ENCODE measurements around the gene AP1S2.
A peak's percentile ranks its signal among the peaks of the same experiment; 100 is the strongest.

AP1S2 gene

DNA sequence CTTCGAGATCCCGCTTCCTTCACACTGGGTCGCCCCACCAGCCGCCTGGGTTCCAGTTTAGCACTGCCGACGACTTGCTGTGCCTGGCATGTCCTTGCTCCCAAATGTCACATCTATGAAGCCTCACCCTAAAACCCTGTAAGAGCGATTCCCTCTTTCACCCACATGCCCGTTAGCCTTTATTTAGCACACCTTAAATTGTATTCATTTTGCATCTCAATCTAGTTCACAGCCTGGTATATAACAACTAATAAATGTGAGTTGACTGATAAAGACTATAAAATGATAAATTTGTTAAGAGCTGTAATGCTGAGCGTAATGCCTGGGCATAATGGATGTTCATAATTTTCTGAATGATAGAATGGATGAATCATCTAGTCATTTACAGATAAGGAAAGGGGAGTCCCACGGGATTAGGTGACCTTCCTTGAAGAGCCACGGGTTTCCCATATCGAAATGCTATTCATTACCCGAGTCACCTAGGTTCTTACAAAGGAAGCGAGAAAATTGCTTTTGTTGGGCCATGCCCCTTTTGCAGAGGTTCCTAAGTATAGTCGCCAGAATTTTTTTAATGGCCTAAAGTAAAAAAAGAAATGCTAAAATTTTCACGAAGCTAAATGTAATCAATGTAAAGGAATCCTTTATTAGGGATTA, 1.1 kb upstream of the AP1S2 start:
- Histone ChIP-seq H3K27ac (ENCODE audit: low read depth, low read length) (peak overlapping the region; percentile 18; the same call in 1 of the 2 replicates), H3K27me3 (ENCODE audit: control insufficient read depth, insufficient read depth, low read length) (no peaks in the 10 kb centered on the region), H3K4me3 (ENCODE audit: low read depth, low read length) (peak overlapping the region; percentile 84), H3K36me3 (ENCODE audit: control insufficient read depth, insufficient read depth, low read length) (peaks cover 21% of the 10 kb centered on the region), H3K9me3 (ENCODE audit: control insufficient read depth, insufficient read depth, low read depth, low read length) (no peaks in the 10 kb centered on the region), H3K9ac (ENCODE audit: low read length) (peak overlapping the region; percentile 86), H3K4me1 (ENCODE audit: control insufficient read depth, insufficient read depth, low read length) (peaks cover 25% of the 10 kb centered on the region)

DNA sequence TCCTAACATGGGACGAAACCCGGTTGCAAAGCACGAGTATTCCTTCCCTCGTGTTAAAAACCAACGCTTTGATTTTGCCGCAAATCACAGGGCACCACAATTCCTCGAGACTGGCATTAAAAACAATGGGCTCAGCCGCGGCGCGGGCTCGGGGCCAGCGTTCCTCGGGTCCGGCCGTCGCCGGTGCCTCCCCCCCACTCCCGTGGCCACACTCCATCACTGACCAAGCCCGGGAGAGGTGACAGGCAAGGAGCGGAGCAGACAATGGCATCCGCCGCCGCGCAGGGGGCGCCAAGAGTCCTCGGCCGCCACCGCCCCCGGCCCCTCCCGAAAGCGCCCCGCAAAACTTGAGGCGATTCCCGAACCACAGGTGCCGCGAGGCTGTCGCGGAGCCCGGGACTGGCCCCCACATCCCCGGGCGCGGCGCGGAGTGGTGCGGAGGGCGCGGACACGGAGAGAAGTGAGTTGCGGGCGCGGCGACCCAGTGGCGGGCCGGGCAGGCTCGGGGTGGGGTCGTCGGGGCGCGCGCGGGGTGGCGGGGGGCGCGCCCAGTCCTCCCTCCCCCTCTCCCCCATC, 445 bp downstream of the AP1S2 start:
- Histone ChIP-seq H3K27me3 (ENCODE audit: control insufficient read depth, insufficient read depth, low read length) (no peaks in the 10 kb centered on the region), H3K4me3 (ENCODE audit: low read depth, low read length) (peak overlapping the region; percentile 84), H3K9ac (ENCODE audit: low read length) (peak overlapping the region; percentile 68), H3K36me3 (ENCODE audit: control insufficient read depth, insufficient read depth, low read length) (peaks cover 36% of the 10 kb centered on the region), H3K4me1 (ENCODE audit: control insufficient read depth, insufficient read depth, low read length) (peaks cover 37% of the 10 kb centered on the region), H3K9me3 (ENCODE audit: control insufficient read depth, insufficient read depth, low read depth, low read length) (no peaks in the 10 kb centered on the region), H3K27ac (ENCODE audit: low read depth, low read length) (peak overlapping the region; percentile 54; the same call in 1 of the 2 replicates)

- Histone ChIP-seq H3K4me3 (ENCODE audit: low read depth, low read length) (peak overlapping the region; percentile 84), H3K9ac (ENCODE audit: low read length) (peak overlapping the region; percentile 68), H3K36me3 (ENCODE audit: control insufficient read depth, insufficient read depth, low read length) (peaks cover 41% of the 10 kb centered on the region), H3K27me3 (ENCODE audit: control insufficient read depth, insufficient read depth, low read length) (no peaks in the 10 kb centered on the region), H3K4me1 (ENCODE audit: control insufficient read depth, insufficient read depth, low read length) (peaks cover 42% of the 10 kb centered on the region), H3K27ac (ENCODE audit: low read depth, low read length) (peak overlapping the region; percentile 54; the same call in 1 of the 2 replicates), H3K9me3 (ENCODE audit: control insufficient read depth, insufficient read depth, low read depth, low read length) (no peaks in the 10 kb centered on the region)
Observed at GRCh38 chrX:15853586-15854079, 980 bp downstream of the AP1S2 start.

DNA sequence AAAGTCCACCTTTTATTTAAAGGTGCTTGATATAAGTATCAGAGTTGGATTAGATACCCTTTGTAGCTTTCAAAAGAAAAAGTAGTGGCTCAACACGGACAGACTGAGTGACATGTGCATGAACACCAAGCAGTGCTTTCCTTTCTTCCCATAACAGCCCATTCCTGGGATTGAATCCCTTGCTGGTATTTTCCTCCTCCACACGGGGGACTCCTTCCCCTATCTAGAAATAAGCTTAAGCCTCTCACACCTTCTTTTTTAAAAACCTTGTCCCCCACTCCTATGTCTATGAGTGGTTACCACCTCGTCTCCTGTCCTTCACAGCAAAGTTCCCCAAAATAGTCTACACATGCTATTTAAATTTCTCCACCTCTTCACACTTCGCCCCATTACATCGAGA, 5.1 kb downstream of the AP1S2 start:
- no peaks in the 10 kb centered on the region for H3K27me3 ChIP-seq (ENCODE audit: control insufficient read depth, insufficient read depth, low read length)
- peaks cover 41% of the 10 kb centered on the region for H3K4me1 ChIP-seq (ENCODE audit: control insufficient read depth, insufficient read depth, low read length)
- no peak overlapping the region for H3K4me3 ChIP-seq (ENCODE audit: low read depth, low read length)
- H3K27ac ChIP-seq (ENCODE audit: low read depth, low read length), result no peak overlapping the region
- peaks cover 82% of the 10 kb centered on the region for H3K36me3 ChIP-seq (ENCODE audit: control insufficient read depth, insufficient read depth, low read length)
- no peaks in the 10 kb centered on the region for H3K9me3 ChIP-seq (ENCODE audit: control insufficient read depth, insufficient read depth, low read depth, low read length)
- no peak overlapping the region for H3K9ac ChIP-seq (ENCODE audit: low read length)

DNA sequence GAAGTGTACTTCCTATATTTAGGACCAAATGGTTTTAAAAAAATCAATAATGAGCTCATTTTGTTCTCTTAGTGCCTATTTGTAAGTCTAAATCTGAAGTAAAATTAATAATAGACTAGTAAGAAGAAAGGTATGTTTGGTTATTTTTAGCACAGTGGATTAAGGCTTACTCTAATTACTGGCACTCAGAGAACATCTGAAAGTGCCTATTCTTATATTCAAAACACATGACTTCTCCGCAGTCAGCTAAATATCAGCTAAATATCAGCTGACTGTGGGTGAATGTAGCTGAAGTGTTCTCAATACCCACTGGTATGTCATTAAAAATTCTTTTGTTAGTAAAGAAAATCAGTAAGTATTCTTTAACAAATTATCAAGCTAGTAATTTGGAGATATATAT, 6.0 kb downstream of the AP1S2 start:
- H3K9ac ChIP-seq (ENCODE audit: low read length), result no peak overlapping the region
- H3K4me3 ChIP-seq (ENCODE audit: low read depth, low read length), result no peak overlapping the region
- H3K36me3 ChIP-seq (ENCODE audit: control insufficient read depth, insufficient read depth, low read length), result peaks cover 91% of the 10 kb centered on the region
- peak overlapping the region; percentile 43; the same call in 1 of the 2 replicates for H3K27ac ChIP-seq (ENCODE audit: low read depth, low read length)
- H3K9me3 ChIP-seq (ENCODE audit: control insufficient read depth, insufficient read depth, low read depth, low read length), result no peaks in the 10 kb centered on the region
- peaks cover 43% of the 10 kb centered on the region for H3K4me1 ChIP-seq (ENCODE audit: control insufficient read depth, insufficient read depth, low read length)
- H3K27me3 ChIP-seq (ENCODE audit: control insufficient read depth, insufficient read depth, low read length), result no peaks in the 10 kb centered on the region

GRCh38 chrX:15843960-15844359, 10.7 kb downstream of the AP1S2 start:
- no peak overlapping the region for H3K4me3 ChIP-seq (ENCODE audit: low read depth, low read length)
- H3K4me1 ChIP-seq (ENCODE audit: control insufficient read depth, insufficient read depth, low read length), result peaks cover 21% of the 10 kb centered on the region; the same call in 1 of the 2 replicates
- H3K9ac ChIP-seq (ENCODE audit: low read length), result no peak overlapping the region
- H3K27me3 ChIP-seq (ENCODE audit: control insufficient read depth, insufficient read depth, low read length), result no peaks in the 10 kb centered on the region
- no peak overlapping the region for H3K27ac ChIP-seq (ENCODE audit: low read depth, low read length)
- peaks cover 99% of the 10 kb centered on the region for H3K36me3 ChIP-seq (ENCODE audit: control insufficient read depth, insufficient read depth, low read length)
- no peaks in the 10 kb centered on the region for H3K9me3 ChIP-seq (ENCODE audit: control insufficient read depth, insufficient read depth, low read depth, low read length)

- peaks cover 99% of the 10 kb centered on the region for H3K36me3 ChIP-seq (ENCODE audit: control insufficient read depth, insufficient read depth, low read length)
- no peaks in the 10 kb centered on the region for H3K9me3 ChIP-seq (ENCODE audit: control insufficient read depth, insufficient read depth, low read depth, low read length)
- H3K9ac ChIP-seq (ENCODE audit: low read length), result no peak overlapping the region
- H3K27ac ChIP-seq (ENCODE audit: low read depth, low read length), result no peak overlapping the region
- H3K4me3 ChIP-seq (ENCODE audit: low read depth, low read length), result no peak overlapping the region
- peaks cover 5% of the 10 kb centered on the region; the same call in 1 of the 2 replicates for H3K4me1 ChIP-seq (ENCODE audit: control insufficient read depth, insufficient read depth, low read length)
- no peaks in the 10 kb centered on the region for H3K27me3 ChIP-seq (ENCODE audit: control insufficient read depth, insufficient read depth, low read length)
Observed at GRCh38 chrX:15841853-15842516, 12.6 kb downstream of the AP1S2 start.

- peaks cover 78% of the 10 kb centered on the region for H3K36me3 ChIP-seq (ENCODE audit: control insufficient read depth, insufficient read depth, low read length)
- peaks cover 19% of the 10 kb centered on the region; the same call in 1 of the 2 replicates for H3K4me1 ChIP-seq (ENCODE audit: control insufficient read depth, insufficient read depth, low read length)
- no peaks in the 10 kb centered on the region for H3K9me3 ChIP-seq (ENCODE audit: control insufficient read depth, insufficient read depth, low read depth, low read length)
- no peak overlapping the region for H3K9ac ChIP-seq (ENCODE audit: low read length)
- no peak overlapping the region for H3K27ac ChIP-seq (ENCODE audit: low read depth, low read length)
- no peak overlapping the region for H3K4me3 ChIP-seq (ENCODE audit: low read depth, low read length)
- no peaks in the 10 kb centered on the region for H3K27me3 ChIP-seq (ENCODE audit: control insufficient read depth, insufficient read depth, low read length)
Observed at GRCh38 chrX:15838017-15838416, 16.6 kb downstream of the AP1S2 start.

DNA sequence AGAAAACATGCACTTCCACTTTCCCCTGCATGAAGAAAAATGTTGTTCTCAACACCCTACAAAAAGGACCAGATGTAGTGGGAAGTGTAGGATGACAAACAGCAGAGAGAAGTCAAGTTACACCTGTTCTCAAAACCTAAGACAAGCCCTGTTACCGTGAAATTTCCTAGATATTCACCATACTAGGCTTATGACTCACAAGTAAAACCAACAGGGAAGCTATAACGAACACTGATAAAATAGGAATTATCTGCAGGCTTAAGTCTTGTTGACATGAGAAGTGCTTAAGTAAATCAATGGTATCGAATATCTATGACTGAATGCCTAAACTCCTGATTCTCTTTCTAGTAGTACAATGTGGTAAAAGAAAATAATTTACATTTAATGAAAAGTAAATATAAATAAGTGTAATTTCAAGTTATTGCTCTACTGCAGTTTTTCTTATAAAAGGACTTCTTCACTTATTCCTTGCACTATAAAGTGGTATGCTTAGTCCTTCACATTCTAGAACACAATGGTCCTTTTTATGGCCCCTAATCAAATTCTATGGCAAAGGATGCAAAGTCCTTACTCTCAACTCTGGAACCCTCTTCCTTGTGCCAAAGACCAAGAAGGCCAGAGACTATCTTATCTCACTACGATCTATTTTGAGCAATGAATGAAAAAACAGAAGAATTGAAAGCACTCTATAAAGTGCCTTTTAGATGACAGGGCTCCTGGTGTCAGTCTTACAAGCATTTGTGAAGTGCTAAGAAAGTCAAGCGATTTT, 19.6 kb downstream of the AP1S2 start:
- Histone ChIP-seq H3K9ac (ENCODE audit: low read length) (no peak overlapping the region), H3K4me1 (ENCODE audit: control insufficient read depth, insufficient read depth, low read length) (peaks cover 18% of the 10 kb centered on the region; the same call in 1 of the 2 replicates), H3K9me3 (ENCODE audit: control insufficient read depth, insufficient read depth, low read depth, low read length) (no peaks in the 10 kb centered on the region), H3K36me3 (ENCODE audit: control insufficient read depth, insufficient read depth, low read length) (peaks cover 57% of the 10 kb centered on the region), H3K27ac (ENCODE audit: low read depth, low read length) (no peak overlapping the region), H3K4me3 (ENCODE audit: low read depth, low read length) (no peak overlapping the region), H3K27me3 (ENCODE audit: control insufficient read depth, insufficient read depth, low read length) (no peaks in the 10 kb centered on the region)

- Histone ChIP-seq H3K4me1 (ENCODE audit: control insufficient read depth, insufficient read depth, low read length) (peaks cover 18% of the 10 kb centered on the region; the same call in 1 of the 2 replicates), H3K9ac (ENCODE audit: low read length) (no peak overlapping the region), H3K36me3 (ENCODE audit: control insufficient read depth, insufficient read depth, low read length) (peaks cover 56% of the 10 kb centered on the region), H3K27ac (ENCODE audit: low read depth, low read length) (no peak overlapping the region), H3K4me3 (ENCODE audit: low read depth, low read length) (no peak overlapping the region), H3K9me3 (ENCODE audit: control insufficient read depth, insufficient read depth, low read depth, low read length) (no peaks in the 10 kb centered on the region), H3K27me3 (ENCODE audit: control insufficient read depth, insufficient read depth, low read length) (no peaks in the 10 kb centered on the region)
Observed at GRCh38 chrX:15834053-15834452, 20.6 kb downstream of the AP1S2 start.
